HUES48 (cell line): ENCODE measurements around the gene HMBS.
A peak's percentile ranks its signal among the peaks of the same experiment; 100 is the strongest.
"Not testable (repeated sequence)": the region's sequence is repeated elsewhere in the genome, so short reads cannot be mapped to it uniquely, and the experiment has no call there.

Experiments
- H3K27ac ChIP-seq: one replicate; pipeline ENCODE4 v1.7.0; 2013; ENCODE audit warnings: low read depth, low read length, inconsistent platforms
- H3K27me3 ChIP-seq: 2 replicates; pipeline ENCODE4 v1.6.1; 2013; ENCODE audit warnings: mild to moderate bottlenecking, low read length; ENCODE audit not compliant: control insufficient read depth, insufficient read depth
- H3K36me3 ChIP-seq: 2 replicates; pipeline ENCODE4 v1.6.1; 2013; ENCODE audit warnings: low read length; ENCODE audit not compliant: control insufficient read depth, insufficient read depth
- H3K4me1 ChIP-seq: 2 replicates; pipeline ENCODE4 v1.6.1; 2013; ENCODE audit warnings: mild to moderate bottlenecking, low read length; ENCODE audit not compliant: control insufficient read depth, insufficient read depth
- H3K4me3 ChIP-seq: 2 replicates; pipeline ENCODE4 v1.5.1; 2013; ENCODE audit warnings: mild to moderate bottlenecking, low read depth, low read length
- H3K9ac ChIP-seq: 2 replicates; pipeline ENCODE4 v1.6.1; 2013; ENCODE audit warnings: mild to moderate bottlenecking, low read depth, low read length, moderate library complexity
- H3K9me3 ChIP-seq: 2 replicates; pipeline ENCODE4 v1.6.1; 2013; ENCODE audit warnings: low read length; ENCODE audit not compliant: control insufficient read depth, insufficient read depth

Gene HMBS

GRCh38 chr11:119101759-119102423 is 17.2 kb downstream of the HMBS start, which contains the start of gene DPAGT1:
DPAGT1 (minus strand) TSS chr11:119101853; CDS start chr11:119101655, 198 bp downstream.
- Histone ChIP-seq H3K9ac (peak within 1 kb of the TSS; percentile 91), H3K36me3 (peaks cover 27% of the 10 kb centered on the region), H3K9me3 (no peaks in the 10 kb centered on the region), H3K4me3 (peak within 1 kb of the TSS; percentile 86), H3K27ac (peak within 1 kb of the TSS; percentile 90), H3K27me3 (no peaks in the 10 kb centered on the region), H3K4me1 (peaks cover 22% of the 10 kb centered on the region)

- H3K9me3 ChIP-seq, H3K9ac ChIP-seq, H3K27me3 ChIP-seq: not testable (repeated sequence)
- H3K27ac ChIP-seq = peak overlapping the region; percentile 90
- peak overlapping the region; percentile 86; the same call in 1 of the 2 replicates for H3K4me3 ChIP-seq
- H3K4me1 ChIP-seq = peaks cover 26% of the 10 kb centered on the region
- H3K36me3 ChIP-seq = peaks cover 14% of the 10 kb centered on the region
Measured at GRCh38 chr11:119103161-119103664, 18.5 kb downstream of the HMBS start.

- H3K9me3 ChIP-seq = no peaks in the 10 kb centered on the region
- H3K27me3 ChIP-seq = peaks cover 12% of the 10 kb centered on the region
- no peak overlapping the region for H3K4me3 ChIP-seq
- H3K36me3 ChIP-seq = peaks cover 8% of the 10 kb centered on the region; the same call in 1 of the 2 replicates
- no peak overlapping the region for H3K9ac ChIP-seq
- no peak overlapping the region for H3K27ac ChIP-seq
- H3K4me1 ChIP-seq = peaks cover 26% of the 10 kb centered on the region
Measured at GRCh38 chr11:119103793-119104192, 19.1 kb downstream of the HMBS start.

GRCh38 chr11:119106564-119107537 is 22.2 kb downstream of the HMBS start, which contains the start of gene C2CD2L:
C2CD2L (plus strand) TSS chr11:119107344; CDS start chr11:119107742, 398 bp downstream.
- Histone ChIP-seq H3K9me3 (no peaks in the 10 kb centered on the region), H3K4me3 (peak within 1 kb of the TSS; percentile 75), H3K27ac (no peak within 1 kb of the TSS), H3K27me3 (peaks cover 14% of the 10 kb centered on the region), H3K4me1 (peaks cover 16% of the 10 kb centered on the region), H3K36me3 (peaks cover 6% of the 10 kb centered on the region; the same call in 1 of the 2 replicates), H3K9ac (peak within 1 kb of the TSS; percentile 54)

- Histone ChIP-seq H3K27ac (no peak overlapping the region), H3K4me1 (peaks cover 14% of the 10 kb centered on the region), H3K27me3 (peaks cover 14% of the 10 kb centered on the region), H3K9me3 (no peaks in the 10 kb centered on the region), H3K36me3 (peaks cover 6% of the 10 kb centered on the region; the same call in 1 of the 2 replicates), H3K4me3 (peak overlapping the region; percentile 75), H3K9ac (no peak overlapping the region; the same call in 1 of the 2 replicates)
Measured at GRCh38 chr11:119107538-119108145, 23.0 kb downstream of the HMBS start.

- Histone ChIP-seq H3K4me1 (peaks cover 13% of the 10 kb centered on the region), H3K27ac (no peak overlapping the region), H3K9me3 (no peaks in the 10 kb centered on the region), H3K4me3 (peak overlapping the region; percentile 75), H3K27me3 (peaks cover 14% of the 10 kb centered on the region), H3K9ac (no peak overlapping the region), H3K36me3 (peaks cover 6% of the 10 kb centered on the region; the same call in 1 of the 2 replicates)
Measured at GRCh38 chr11:119108146-119108856, 23.6 kb downstream of the HMBS start.

- H3K4me3 ChIP-seq = 0 out of 2 replicates have a peak overlapping the region, but pooled peaks have one; percentile 75
- H3K27me3 ChIP-seq = peaks cover 14% of the 10 kb centered on the region
- H3K36me3 ChIP-seq = peaks cover 8% of the 10 kb centered on the region; the same call in 1 of the 2 replicates
- no peaks in the 10 kb centered on the region for H3K9me3 ChIP-seq
- no peak overlapping the region for H3K27ac ChIP-seq
- peaks cover 13% of the 10 kb centered on the region for H3K4me1 ChIP-seq
- H3K9ac ChIP-seq = no peak overlapping the region
Measured at GRCh38 chr11:119108857-119109221, 24.2 kb downstream of the HMBS start.

GRCh38 chr11:119109843-119110242 is 25.2 kb downstream of the HMBS start:
- Histone ChIP-seq H3K9ac (no peak overlapping the region), H3K4me3 (no peak overlapping the region), H3K27me3 (peaks cover 14% of the 10 kb centered on the region), H3K9me3 (no peaks in the 10 kb centered on the region), H3K27ac (no peak overlapping the region), H3K36me3 (peaks cover 9% of the 10 kb centered on the region; the same call in 1 of the 2 replicates), H3K4me1 (peaks cover 13% of the 10 kb centered on the region)

- Histone ChIP-seq H3K27ac (no peak overlapping the region), H3K36me3 (peaks cover 9% of the 10 kb centered on the region; the same call in 1 of the 2 replicates), H3K4me1 (peaks cover 13% of the 10 kb centered on the region), H3K4me3 (no peak overlapping the region), H3K9me3 (no peaks in the 10 kb centered on the region), H3K27me3 (peaks cover 14% of the 10 kb centered on the region), H3K9ac (no peak overlapping the region)
Measured at GRCh38 chr11:119110439-119110838, 25.8 kb downstream of the HMBS start.
